Measurements from ENCODE around the gene CYP2W1. TPM values are rescaled to one million over a fixed set of nuclear protein-coding genes. Genes with fewer than 3 reads are reported as not detected.

Gene CYP2W1
- total and polyA plus RNA-seq, 12 donors, result 0.70 to 71.0 (median 41.6) TPM

GRCh38 chr7:1022801-1023465 lies 40.0 kb downstream of the CYP2W1 start:
- intact Hi-C loops (cut with DNase I), result no loop called here
- H3K27ac ChIP-seq, result no peak overlapping the region
- no peak overlapping the region for H3K4me3 ChIP-seq
- TF ChIP-seq POLR2A (IDR thresholded peaks at IDR 0.05), result no peak
- TF ChIP-seq, protein P1, sequence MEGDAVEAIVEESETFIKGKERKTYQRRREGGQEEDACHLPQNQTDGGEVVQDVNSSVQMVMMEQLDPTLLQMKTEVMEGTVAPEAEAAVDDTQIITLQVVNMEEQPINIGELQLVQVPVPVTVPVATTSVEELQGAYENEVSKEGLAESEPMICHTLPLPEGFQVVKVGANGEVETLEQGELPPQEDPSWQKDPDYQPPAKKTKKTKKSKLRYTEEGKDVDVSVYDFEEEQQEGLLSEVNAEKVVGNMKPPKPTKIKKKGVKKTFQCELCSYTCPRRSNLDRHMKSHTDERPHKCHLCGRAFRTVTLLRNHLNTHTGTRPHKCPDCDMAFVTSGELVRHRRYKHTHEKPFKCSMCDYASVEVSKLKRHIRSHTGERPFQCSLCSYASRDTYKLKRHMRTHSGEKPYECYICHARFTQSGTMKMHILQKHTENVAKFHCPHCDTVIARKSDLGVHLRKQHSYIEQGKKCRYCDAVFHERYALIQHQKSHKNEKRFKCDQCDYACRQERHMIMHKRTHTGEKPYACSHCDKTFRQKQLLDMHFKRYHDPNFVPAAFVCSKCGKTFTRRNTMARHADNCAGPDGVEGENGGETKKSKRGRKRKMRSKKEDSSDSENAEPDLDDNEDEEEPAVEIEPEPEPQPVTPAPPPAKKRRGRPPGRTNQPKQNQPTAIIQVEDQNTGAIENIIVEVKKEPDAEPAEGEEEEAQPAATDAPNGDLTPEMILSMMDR (IDR thresholded peaks at IDR 0.05), result no peak
- H3K9me3 ChIP-seq (replicated peaks in 1 of 3), result no peaks in the 10 kb centered on the region
- no peak for DNase-seq
- no peaks in the 10 kb centered on the region for H3K36me3 ChIP-seq (replicated peaks in 1 of 2)
- H3K27me3 ChIP-seq, result no peaks in the 10 kb centered on the region
- WGBS, 4 donors, result 90 to 97% (median 94%) methylated on average over 28 to 45 of the region's 45 CpGs
- peaks cover 9 to 10% of the 10 kb centered on the region in 2 donors for H3K4me1 ChIP-seq (replicated peaks in 1 of 2)

DNA sequence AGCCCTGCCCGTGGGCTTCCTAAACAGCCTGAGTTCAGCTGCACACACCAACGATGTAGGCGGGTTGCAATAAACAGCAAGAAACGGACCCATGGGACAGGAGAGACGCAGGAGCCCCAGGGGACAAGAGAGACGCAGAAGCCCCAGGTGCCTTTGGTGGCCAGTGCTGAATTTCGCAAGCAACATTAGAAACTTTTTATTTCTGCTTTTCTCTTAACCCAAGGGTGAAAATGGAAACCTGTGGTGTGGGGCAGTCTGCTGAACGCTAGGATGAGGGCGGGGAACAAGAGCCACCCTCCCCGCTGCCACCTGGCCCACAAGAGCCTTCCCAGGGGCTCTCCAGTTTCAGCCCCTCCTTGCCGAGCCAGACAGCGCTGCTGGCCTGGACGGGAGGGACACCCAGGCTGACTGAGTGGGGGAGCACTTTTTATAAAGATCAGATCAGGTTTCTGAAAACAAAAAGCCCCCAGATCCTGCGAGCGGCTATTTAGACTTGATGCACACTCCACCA lies 41.4 kb downstream of the CYP2W1 start:
- Histone ChIP-seq H3K9me3 (replicated peaks in 1 of 3) (no peaks in the 10 kb centered on the region), H3K27ac (no peak overlapping the region), H3K4me3 (no peak overlapping the region), H3K4me1 (replicated peaks in 1 of 2) (peaks cover 14 to 17% of the 10 kb centered on the region in 2 donors), H3K27me3 (no peaks in the 10 kb centered on the region), H3K36me3 (replicated peaks in 1 of 2) (no peaks in the 10 kb centered on the region)
- no peak for TF ChIP-seq POLR2A (IDR thresholded peaks at IDR 0.05)
- TF ChIP-seq, protein P1 (IDR thresholded peaks at IDR 0.05), result no peak
- WGBS, 4 donors, result 81 to 84% (median 82%) methylated on average over 14 to 15 of the region's 15 CpGs
- intact Hi-C loops (cut with DNase I), result no loop called here
- DNase-seq, result no peak

DNA sequence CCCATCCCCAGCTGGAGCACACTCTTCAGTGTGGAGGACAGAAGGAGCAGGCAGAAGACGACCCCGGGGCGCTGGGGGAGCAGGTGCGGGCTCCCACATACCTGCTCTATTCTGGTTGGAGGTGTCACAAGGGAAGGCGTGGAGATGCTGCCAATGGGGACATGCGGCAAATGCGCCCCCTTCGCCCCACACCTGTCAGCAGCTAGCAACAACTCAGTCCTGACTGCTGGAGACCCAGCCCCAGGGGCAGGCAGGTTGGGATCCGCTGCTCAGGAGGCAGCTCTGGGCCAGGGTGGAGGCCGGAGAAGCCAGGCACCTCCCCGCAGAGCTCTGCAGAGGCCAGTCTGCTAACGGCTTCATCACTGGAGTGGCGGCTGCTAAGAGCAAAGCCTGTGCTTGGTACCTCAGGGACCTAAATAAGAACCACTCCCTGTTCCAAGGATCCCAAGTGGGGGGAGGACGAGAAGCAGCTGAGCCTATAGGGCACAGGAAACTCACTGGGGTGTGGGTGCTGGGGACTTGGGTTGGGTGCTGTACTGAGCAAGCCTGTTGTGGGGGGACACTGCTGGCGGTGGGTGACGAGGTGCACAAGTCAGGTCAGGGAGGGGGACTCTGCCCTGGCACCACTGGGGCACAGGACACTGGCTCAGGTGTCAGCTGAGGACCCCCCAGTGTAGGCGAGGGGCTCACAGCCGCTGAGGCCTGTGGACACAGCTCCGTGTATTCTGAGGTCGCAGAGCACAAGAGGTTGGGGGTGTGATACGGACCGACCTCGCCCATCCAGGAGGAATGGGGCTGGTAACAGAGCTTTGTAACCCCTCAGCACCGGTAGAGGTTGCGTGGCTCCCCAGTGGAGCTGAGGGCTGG lies 42.1 kb downstream of the CYP2W1 start:
- Histone ChIP-seq H3K27ac (no peak overlapping the region), H3K27me3 (no peaks in the 10 kb centered on the region), H3K9me3 (replicated peaks in 1 of 3) (no peaks in the 10 kb centered on the region), H3K4me3 (no peak overlapping the region), H3K36me3 (replicated peaks in 1 of 2) (no peaks in the 10 kb centered on the region), H3K4me1 (replicated peaks in 1 of 2) (peaks cover 16 to 17% of the 10 kb centered on the region in 2 donors)
- intact Hi-C loops (cut with DNase I), result no loop called here
- DNase-seq, result no peak
- WGBS, 4 donors, result 91 to 94% (median 93%) methylated on average over 12 to 25 of the region's 25 CpGs
- TF ChIP-seq, protein P1 (IDR thresholded peaks at IDR 0.05), result no peak
- TF ChIP-seq POLR2A (IDR thresholded peaks at IDR 0.05), result no peak
